GM10248 (cell line): ENCODE results near the gene LCLAT1.

Source experiments
- CTCF ChIA-PET: fragments of 300-600 bp; sonication (Branson Sonifier 250); formaldehyde crosslinking; extraction: SDS; loops from one replicate; lab custom pipeline; 2021; ENCODE audit warnings: antibody characterized with exemption; lab: Yijun Ruan, JAX
- POLR2A ChIA-PET: fragments of 350-650 bp; sonication (Branson Sonifier 250); formaldehyde crosslinking; extraction: SDS; loops from one replicate; lab custom pipeline; 2020; ENCODE audit warnings: antibody characterized with exemption; lab: Yijun Ruan, JAX
- DNase-seq: peaks from one replicate; pipeline ENCODE4 v3.0.0; 2012; ENCODE audit errors: extremely low spot score
- TF ChIP-seq, protein P1 (sequence below): IDR thresholded peaks from 2 replicates; pipeline ENCODE4 v1.5.1; 2012; ENCODE audit warnings: mild to moderate bottlenecking, low read depth; ENCODE audit errors: extremely low read depth, missing control alignments, control extremely low read depth

The LCLAT1 gene

DNA sequence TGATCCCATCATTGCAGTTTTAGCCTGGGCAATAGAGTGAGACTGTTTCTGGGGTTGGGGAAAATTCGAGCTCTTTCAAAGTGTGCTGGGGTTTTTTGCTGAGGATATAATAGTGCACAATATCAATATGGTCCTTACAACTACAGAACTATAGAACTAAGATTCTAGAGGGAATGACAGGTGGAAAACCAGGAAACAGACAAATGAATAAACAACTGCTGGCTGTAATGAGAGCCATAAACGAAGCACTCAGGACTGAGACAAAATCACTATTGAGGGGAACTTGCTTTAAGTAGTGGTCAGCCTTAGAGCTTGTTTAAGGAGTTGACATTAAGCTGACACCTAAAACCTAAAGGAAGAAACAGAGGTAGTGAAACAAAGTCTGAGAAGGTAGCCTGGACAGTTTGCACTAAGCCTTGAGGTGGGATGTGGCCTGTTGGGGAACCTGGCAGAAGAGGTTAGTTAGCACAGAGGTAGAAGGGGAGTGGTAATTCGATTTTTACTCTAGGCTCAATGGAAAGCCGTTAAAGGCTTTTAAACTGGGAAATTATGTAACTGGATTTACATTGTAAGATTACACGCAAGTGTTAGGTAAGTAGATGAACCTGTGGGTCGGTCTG lies 33.8 kb downstream of the LCLAT1 start:
- POLR2A ChIA-PET, result no interaction called here
- no peak for DNase-seq
- TF ChIP-seq, protein P1, sequence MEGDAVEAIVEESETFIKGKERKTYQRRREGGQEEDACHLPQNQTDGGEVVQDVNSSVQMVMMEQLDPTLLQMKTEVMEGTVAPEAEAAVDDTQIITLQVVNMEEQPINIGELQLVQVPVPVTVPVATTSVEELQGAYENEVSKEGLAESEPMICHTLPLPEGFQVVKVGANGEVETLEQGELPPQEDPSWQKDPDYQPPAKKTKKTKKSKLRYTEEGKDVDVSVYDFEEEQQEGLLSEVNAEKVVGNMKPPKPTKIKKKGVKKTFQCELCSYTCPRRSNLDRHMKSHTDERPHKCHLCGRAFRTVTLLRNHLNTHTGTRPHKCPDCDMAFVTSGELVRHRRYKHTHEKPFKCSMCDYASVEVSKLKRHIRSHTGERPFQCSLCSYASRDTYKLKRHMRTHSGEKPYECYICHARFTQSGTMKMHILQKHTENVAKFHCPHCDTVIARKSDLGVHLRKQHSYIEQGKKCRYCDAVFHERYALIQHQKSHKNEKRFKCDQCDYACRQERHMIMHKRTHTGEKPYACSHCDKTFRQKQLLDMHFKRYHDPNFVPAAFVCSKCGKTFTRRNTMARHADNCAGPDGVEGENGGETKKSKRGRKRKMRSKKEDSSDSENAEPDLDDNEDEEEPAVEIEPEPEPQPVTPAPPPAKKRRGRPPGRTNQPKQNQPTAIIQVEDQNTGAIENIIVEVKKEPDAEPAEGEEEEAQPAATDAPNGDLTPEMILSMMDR, result no peak
- CTCF ChIA-PET, result interaction anchor here (1.2 to 1.5 kb wide), 2 partner anchors 9 to 11 kb away, joined by 3 to 4 read pairs; no protein-coding TSS in a partner anchor

DNA sequence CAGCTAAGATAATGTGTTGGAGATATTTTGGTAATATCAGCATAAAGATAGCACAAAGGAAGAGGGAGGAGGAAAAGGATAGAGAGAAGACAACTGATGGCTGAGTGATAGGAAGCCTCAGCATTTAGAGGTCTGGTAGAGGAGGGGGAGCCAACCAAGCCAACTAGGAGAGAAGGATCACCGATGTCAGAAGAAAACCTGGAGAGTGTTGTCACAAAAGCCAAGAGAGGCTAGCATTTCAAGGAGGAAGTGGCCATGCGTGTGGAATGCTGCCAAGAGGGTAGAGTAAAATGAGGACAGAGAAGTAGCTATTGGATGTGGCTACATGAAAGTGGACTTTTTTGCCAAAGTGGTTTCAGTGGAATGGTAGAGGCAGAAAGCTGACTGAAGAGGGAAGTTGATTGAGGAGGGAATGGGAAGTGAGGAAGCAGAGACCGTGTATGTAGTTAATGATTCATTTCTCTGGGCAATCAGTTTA lies 34.3 kb downstream of the LCLAT1 start:
- ChIA-PET POLR2A (no interaction called here), CTCF (interaction anchor here (0.9 to 1.5 kb wide), 2 partner anchors 10 to 22 kb away, joined by 3 to 4 read pairs; no protein-coding TSS in a partner anchor)
- no peak for DNase-seq
- TF ChIP-seq, protein P1, result no peak

DNA sequence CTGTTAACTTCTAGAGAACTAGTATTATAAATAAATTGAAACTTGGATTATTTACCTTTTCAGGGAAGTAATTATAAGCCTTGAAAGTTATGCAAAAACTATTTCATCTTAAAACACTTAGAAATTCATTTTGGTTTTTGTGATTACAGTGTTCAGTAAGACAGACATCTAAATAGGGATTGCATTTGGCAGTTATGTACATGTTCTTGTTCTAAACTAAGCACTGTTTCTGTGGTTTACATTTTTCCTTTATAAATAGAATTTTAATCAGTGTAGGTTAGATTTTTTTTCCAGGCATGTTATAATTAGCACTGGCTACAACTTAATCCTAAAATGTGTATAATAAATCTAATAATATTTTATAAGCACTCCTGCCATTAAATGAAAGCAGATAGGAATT lies 35.0 kb downstream of the LCLAT1 start:
- TF ChIP-seq, protein P1, result no peak
- ChIA-PET POLR2A (no interaction called here), CTCF (interaction anchor here (0.9 kb wide), 1 partner anchor 23 kb away, joined by 3 read pairs; no protein-coding TSS in a partner anchor)
- DNase-seq, result no peak

DNA sequence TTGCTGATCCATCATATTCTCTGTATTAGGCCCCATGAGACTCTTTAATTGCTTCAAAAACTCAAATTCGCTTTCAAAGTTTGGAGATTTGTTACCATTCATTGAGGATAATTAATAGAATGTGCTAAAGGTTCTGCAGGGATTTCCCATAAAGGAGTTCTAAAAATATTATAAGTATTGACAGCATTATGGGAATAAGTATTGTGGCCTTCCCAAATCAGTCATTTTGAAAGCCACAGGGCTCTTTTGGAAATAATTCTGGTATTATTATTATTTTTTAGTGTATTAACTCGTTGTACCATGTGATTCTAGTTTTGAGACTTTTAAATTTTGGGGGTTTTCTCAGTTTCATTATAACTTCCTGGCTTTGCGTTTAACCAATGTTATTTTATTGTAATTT lies 37.1 kb downstream of the LCLAT1 start:
- TF ChIP-seq, protein P1, result no peak
- CTCF ChIA-PET, result interaction anchor here (1.4 to 1.6 kb wide), 2 partner anchors 22 to 227 kb away, joined by 3 read pairs; no protein-coding TSS in a partner anchor
- no peak for DNase-seq
- POLR2A ChIA-PET, result no interaction called here

DNA sequence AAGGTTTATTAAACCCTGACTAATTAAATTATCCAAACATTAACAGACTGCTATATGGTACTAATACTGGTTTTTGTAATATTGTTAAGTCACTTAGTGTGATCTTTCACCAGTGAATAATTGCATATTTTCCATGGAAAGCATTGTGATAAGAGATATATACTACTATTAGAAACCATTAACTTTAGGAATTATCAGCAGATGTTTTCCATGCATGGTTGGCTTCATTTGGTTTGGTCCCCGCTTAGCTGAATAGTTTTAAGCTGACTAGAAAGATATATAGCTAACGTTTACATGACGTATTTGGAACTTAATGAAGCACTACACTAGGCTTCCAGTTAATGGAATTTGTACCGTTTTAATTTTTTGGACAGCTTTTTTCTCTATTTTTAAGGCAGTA lies 37.9 kb downstream of the LCLAT1 start:
- DNase-seq, result no peak
- POLR2A ChIA-PET, result no interaction called here
- CTCF ChIA-PET, result interaction anchor here (0.8 to 1.6 kb wide), 3 partner anchors 20 to 227 kb away, joined by 3 read pairs; no protein-coding TSS in a partner anchor
- TF ChIP-seq, protein P1, result no peak

DNA sequence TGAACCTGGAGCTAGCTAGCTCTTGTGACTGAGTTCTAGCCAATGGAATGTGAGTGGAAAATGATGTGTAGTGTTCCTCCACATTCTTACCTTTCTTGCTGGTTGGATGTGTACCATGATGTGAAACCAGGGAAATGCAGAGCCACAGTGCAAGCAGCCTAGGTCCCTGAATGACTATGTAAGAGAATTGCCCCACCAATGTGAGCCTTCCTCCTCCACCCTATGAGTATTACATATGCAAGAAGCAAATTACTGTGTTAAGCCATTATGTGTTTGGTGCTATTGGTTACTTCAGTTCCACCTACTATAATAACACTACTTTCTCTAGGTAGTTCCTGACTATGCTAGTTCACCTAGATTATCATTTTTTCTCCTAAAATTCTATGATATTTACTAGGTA lies 39.6 kb downstream of the LCLAT1 start:
- ChIA-PET POLR2A (no interaction called here), CTCF (no interaction called here)
- TF ChIP-seq, protein P1, result no peak
- no peak for DNase-seq
